ENCODE data around the gene FRY. TPM values are rescaled to one million over a fixed set of nuclear protein-coding genes. Genes with fewer than 3 reads are reported as not detected.

Gene FRY
- total RNA-seq, 1 experiment from 2014 or later: 1.3 TPM

- no peak overlapping the region for H3K9ac ChIP-seq (ENCODE audit: low read length)
- H3K9me3 ChIP-seq (ENCODE audit: low read length): no peaks in the 10 kb centered on the region
- no peak overlapping the region for H3K4me3 ChIP-seq (ENCODE audit: low read length)
- peaks cover 5% of the 10 kb centered on the region for H3K79me2 ChIP-seq (ENCODE audit: low read length)
- H3K36me3 ChIP-seq (ENCODE audit: low read depth, low read length): no peaks in the 10 kb centered on the region
- H3K4me1 ChIP-seq (ENCODE audit: insufficient read depth, low read length): peaks cover 9% of the 10 kb centered on the region
- no peaks in the 10 kb centered on the region for H4K20me1 ChIP-seq (ENCODE audit: low read length)
- ChIA-PET CTCF (interaction anchor here (0.6 kb wide), 1 partner anchor 147 kb away, joined by 3 read pairs; no protein-coding TSS in a partner anchor), POLR2A (ENCODE audit: unreplicated experiment) (no interaction called here)
- intact Hi-C loops (cut with micrococcal nuclease): loop anchor here (5.0 to 10.0 kb wide), 2 partner anchors 44 to 113 kb away; partner anchors contain the start of gene N4BP2L1
- no TSS peak for BruUV-seq (replicated peaks)
- TF ChIP-seq EZH2 (IDR thresholded peaks at IDR 0.05; ENCODE audit: low read length, unreplicated experiment) (no peak), EZH2phosphoT487 (IDR thresholded peaks at IDR 0.05; ENCODE audit: borderline replicate concordance, low read length) (no peak), CTCF (conservative IDR thresholded peaks at IDR 0.05; ENCODE audit: low read depth, low read length) (no peak)
- H3K9me2 ChIP-seq (replicated peaks; ENCODE audit: low read length): no peaks in the 10 kb centered on the region
- H3K27ac ChIP-seq (ENCODE audit: low read length): no peak overlapping the region
- 0 out of 2 replicates have a peak overlapping the region, but pooled peaks have one; percentile 54 for H2AFZ ChIP-seq (ENCODE audit: low read length)
- no peak for DNase-seq
- H3K4me2 ChIP-seq (ENCODE audit: low read length): no peak overlapping the region
- ATAC-seq: no peak
- H3K27me3 ChIP-seq (ENCODE audit: low read length): no peaks in the 10 kb centered on the region
- no peaks in the 10 kb centered on the region for H3F3A ChIP-seq (ENCODE audit: low read length, unreplicated experiment)
These were observed 279.8 kb downstream of the FRY start for GRCh38 chr13:32311188-32311897.

- H3K27me3 ChIP-seq (ENCODE audit: low read length): no peaks in the 10 kb centered on the region
- no peaks in the 10 kb centered on the region for H3K9me2 ChIP-seq (replicated peaks; ENCODE audit: low read length)
- TF ChIP-seq EZH2phosphoT487 (IDR thresholded peaks at IDR 0.05; ENCODE audit: borderline replicate concordance, low read length) (no peak), CTCF (conservative IDR thresholded peaks at IDR 0.05; ENCODE audit: low read depth, low read length) (no peak), EZH2 (IDR thresholded peaks at IDR 0.05; ENCODE audit: low read length, unreplicated experiment) (no peak)
- peak overlapping the region; percentile 98 for H3K4me2 ChIP-seq (ENCODE audit: low read length)
- CTCF ChIA-PET: interaction anchor here (0.5 kb wide), 1 partner anchor 401 kb away, joined by 3 read pairs; no protein-coding TSS in a partner anchor
- no peaks in the 10 kb centered on the region for H3F3A ChIP-seq (ENCODE audit: low read length, unreplicated experiment)
- H2AFZ ChIP-seq (ENCODE audit: low read length): peak overlapping the region; percentile 99
- intact Hi-C loops (cut with micrococcal nuclease): loop anchor here (5.0 to 10.0 kb wide), 3 partner anchors 47 to 223 kb away; partner anchors contain the start of genes N4BP2L1 and N4BP2L2
- DNase-seq (peak; percentile 5), ATAC-seq (no peak)
- no peaks in the 10 kb centered on the region for H4K20me1 ChIP-seq (ENCODE audit: low read length)
- H3K4me3 ChIP-seq (ENCODE audit: low read length): peak overlapping the region; percentile 86
- no peaks in the 10 kb centered on the region; the same call in 1 of the 2 replicates for H3K36me3 ChIP-seq (ENCODE audit: low read depth, low read length)
- BruUV-seq (replicated peaks): TSS peak; percentile 90
- no peaks in the 10 kb centered on the region for H3K9me3 ChIP-seq (ENCODE audit: low read length)
- peaks cover 12% of the 10 kb centered on the region for H3K79me2 ChIP-seq (ENCODE audit: low read length)
- peaks cover 13% of the 10 kb centered on the region for H3K4me1 ChIP-seq (ENCODE audit: insufficient read depth, low read length)
- H3K27ac ChIP-seq (ENCODE audit: low read length): peak overlapping the region; percentile 88
- POLR2A ChIA-PET (ENCODE audit: unreplicated experiment): no interaction called here
- H3K9ac ChIP-seq (ENCODE audit: low read length): peak overlapping the region; percentile 95
These were observed 283.0 kb downstream of the FRY start for GRCh38 chr13:32314271-32315237.

All from PC-3 (cell line).